ENCODE results near the gene TIAM1. TPM values are rescaled to one million over a fixed set of nuclear protein-coding genes. Genes with fewer than 3 reads are reported as not detected.

TIAM1 gene
- polyA plus RNA-seq, 3 donors from 2014 or later, result 5.6 to 24.7 (median 9.1) TPM

DNA sequence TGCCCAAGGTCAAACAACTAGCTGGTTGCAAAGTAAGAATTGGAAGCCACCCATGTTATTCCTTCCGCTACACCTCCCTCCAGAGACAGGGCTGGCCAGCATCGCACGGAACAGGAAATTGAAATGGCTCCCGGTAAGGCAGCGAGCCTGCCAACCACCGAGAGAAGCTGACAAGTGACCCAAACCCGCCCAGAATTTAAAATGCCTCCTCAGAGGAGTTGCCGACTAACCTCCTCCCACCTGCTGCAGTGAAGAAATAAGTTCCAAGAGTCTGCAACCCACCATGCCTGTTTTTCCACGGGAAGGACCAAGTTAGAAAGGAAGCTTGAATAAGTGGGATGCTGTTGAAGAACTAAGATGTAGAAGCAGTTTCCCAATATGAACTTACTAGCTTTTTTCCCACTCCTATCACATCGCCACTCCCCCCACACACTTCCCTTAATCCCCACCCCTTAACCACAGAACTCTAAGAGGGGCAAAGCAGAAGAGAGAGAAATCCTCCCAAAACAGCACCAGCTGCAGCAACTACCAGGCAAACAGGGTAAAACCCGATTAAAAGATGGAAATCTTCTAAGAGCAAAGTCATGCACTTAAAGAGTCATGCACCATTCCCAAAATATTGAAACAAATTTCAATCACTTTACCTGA is 78.6 kb downstream of the TIAM1 start:
- Mint-ChIP-seq H3K4me1 (peaks cover 14 to 25% of the 10 kb centered on the region in 2 donors), H3K4me3 (peak overlapping the region in 4 of 5 donors; percentile 21 to 54 (median 41)), H3K27me3 (ENCODE audit: low read depth in 3 of 3) (peaks cover 0 to 8% (median 0%) of the 10 kb centered on the region in 3 donors), H3K36me3 (peaks cover 1 to 17% (median 10%) of the 10 kb centered on the region in 3 donors), H3K27ac (no peak overlapping the region), H3K9me3 (no peaks in the 10 kb centered on the region)
- no peak for DNase-seq

DNA sequence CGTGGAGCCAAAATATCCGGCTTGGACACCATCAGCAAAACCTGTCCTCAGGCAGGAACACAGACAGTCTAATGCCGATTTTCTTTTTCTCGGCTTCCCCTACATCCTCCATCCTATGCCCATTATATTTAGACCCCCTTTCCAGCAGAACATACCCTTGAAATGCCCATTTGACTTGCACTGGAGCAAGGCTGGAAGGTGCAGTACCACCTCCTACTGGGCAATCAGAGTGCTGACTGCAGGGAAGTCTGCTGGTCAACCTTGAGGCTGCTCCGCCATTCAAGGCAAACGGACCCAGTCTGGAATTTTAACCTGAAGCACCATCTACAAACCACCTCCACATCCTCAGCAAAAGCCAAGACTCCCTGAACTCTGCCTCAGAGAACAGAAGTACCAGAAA is 79.5 kb downstream of the TIAM1 start:
- Mint-ChIP-seq H3K27me3 (ENCODE audit: low read depth in 3 of 3) (peaks cover 0 to 5% (median under 1%) of the 10 kb centered on the region in 3 donors), H3K4me1 (peaks cover 14 to 25% of the 10 kb centered on the region in 2 donors), H3K9me3 (no peaks in the 10 kb centered on the region), H3K27ac (no peak overlapping the region), H3K36me3 (peaks cover 0 to 14% (median 10%) of the 10 kb centered on the region in 3 donors), H3K4me3 (no peak overlapping the region)
- DNase-seq, result no peak

DNA sequence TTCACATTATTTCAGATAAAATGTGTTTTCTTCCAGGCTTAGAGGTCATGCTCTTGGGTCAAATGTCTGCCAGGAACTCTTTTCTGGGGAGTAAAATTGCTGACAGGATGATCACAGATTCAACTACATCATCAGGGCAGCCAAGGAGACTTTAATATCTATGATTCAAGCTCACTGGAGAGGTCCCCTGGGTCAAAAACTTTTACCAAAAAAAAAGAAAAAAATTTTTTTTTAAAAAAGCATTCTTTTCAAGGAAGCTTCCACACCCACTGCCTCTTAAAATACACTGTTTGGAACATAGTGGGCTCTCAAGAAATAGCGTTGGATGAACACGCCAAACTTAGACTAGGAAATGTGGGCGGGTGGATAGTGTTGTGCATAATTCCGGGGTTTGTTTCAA is 81.3 kb downstream of the TIAM1 start:
- H3K4me1 Mint-ChIP-seq, result peaks cover 10 to 17% of the 10 kb centered on the region in 2 donors
- no peak for DNase-seq
- H3K36me3 Mint-ChIP-seq, result peaks cover 0 to 10% (median 10%) of the 10 kb centered on the region in 3 donors
- H3K27me3 Mint-ChIP-seq (ENCODE audit: low read depth in 3 of 3), result peaks cover 0 to 5% (median 2%) of the 10 kb centered on the region in 3 donors
- no peak overlapping the region for H3K27ac Mint-ChIP-seq
- H3K9me3 Mint-ChIP-seq, result no peaks in the 10 kb centered on the region
- no peak overlapping the region for H3K4me3 Mint-ChIP-seq

DNA sequence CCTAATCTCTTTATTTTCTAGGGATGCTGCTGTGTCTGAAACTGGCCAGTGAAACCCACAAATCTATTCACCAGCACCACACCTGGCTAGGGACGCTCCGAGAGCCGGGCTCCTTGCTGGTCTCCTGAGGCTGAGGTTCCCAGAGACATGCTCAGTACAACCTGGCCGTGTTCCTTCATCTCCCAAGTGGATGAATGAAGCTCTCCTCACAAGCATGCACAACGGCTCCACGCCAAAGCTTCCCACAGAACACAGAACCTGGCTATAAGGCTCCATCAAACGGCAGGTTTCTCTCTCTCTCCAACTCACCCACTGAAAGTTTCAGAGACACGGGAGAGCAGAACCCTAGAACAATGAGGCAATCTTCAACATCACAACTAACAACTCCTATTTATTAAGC is 82.3 kb downstream of the TIAM1 start:
- peaks cover 0 to 10% (median 9%) of the 10 kb centered on the region in 3 donors for H3K36me3 Mint-ChIP-seq
- H3K9me3 Mint-ChIP-seq, result no peaks in the 10 kb centered on the region
- peaks cover 0 to 5% (median 2%) of the 10 kb centered on the region in 3 donors for H3K27me3 Mint-ChIP-seq (ENCODE audit: low read depth in 3 of 3)
- H3K27ac Mint-ChIP-seq, result peak overlapping the region in 1 of 6 donors; percentile 46
- peaks cover 10 to 15% of the 10 kb centered on the region in 2 donors for H3K4me1 Mint-ChIP-seq
- no peak for DNase-seq
- no peak overlapping the region for H3K4me3 Mint-ChIP-seq

DNA sequence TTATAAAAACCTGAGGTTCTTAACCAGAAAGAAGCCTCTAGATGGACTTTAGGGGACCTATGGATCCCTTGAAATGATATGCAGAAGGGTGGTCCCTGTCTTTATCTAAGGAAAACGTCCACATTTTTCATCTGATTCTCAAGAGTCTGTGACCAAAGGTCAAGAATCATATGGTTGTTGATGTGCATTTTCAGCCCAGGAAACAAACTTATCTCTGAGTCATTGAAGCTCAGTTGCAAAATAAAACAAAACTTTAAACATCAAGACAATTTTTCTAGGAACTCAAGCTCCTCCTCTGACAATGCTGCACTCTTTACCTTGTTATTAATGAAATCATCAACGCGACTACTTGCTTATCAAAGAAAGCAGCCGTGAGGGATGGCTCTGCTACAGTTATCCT is 83.3 kb downstream of the TIAM1 start:
- no peaks in the 10 kb centered on the region for H3K9me3 Mint-ChIP-seq
- DNase-seq, result no peak
- H3K4me1 Mint-ChIP-seq, result peaks cover 7 to 8% of the 10 kb centered on the region in 2 donors
- H3K27ac Mint-ChIP-seq, result no peak overlapping the region
- peaks cover 0 to 5% (median 0%) of the 10 kb centered on the region in 3 donors for H3K36me3 Mint-ChIP-seq
- peaks cover 0 to 5% (median 2%) of the 10 kb centered on the region in 3 donors for H3K27me3 Mint-ChIP-seq (ENCODE audit: low read depth in 3 of 3)
- no peak overlapping the region for H3K4me3 Mint-ChIP-seq

DNA sequence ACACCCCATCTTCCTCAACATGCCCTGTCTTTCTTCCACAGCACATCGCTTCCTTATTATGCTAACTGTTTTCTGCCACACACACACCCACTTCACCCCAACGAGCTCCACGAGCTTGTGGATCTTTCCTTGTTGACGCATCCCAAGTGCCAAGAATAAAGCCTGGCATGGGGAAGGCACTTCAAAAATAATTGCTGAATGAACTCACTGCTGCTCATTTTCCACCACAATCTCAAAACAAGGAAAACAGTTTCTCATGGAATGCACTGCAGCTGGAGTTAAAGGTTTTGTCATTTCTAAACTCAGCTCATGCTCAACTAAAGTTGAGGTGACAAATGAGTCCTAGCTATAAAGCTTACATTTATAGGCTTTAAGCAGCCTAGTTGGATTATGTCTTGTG is 86.0 kb downstream of the TIAM1 start:
- no peaks in the 10 kb centered on the region for H3K4me1 Mint-ChIP-seq

DNA sequence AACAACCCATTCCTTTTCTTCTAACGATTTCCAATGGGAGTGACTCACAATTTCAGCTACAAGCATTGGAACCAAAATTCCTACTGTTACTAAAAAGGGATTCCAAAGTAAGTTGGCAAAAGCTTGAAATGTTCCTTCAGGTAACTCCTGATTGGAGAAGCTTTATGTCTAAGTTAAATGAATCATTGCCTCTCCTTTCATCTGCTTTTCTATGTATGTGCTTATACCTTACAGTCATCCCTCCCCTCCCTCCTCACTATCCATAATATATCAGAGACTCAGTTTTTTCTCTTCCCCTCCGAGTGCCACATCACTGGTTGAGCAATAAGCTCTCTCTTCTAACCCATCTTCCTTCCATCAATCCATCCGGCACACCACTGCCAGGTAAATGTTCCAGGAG is 86.8 kb downstream of the TIAM1 start:
- no peak overlapping the region for H3K27ac Mint-ChIP-seq
- no peak for DNase-seq
- H3K9me3 Mint-ChIP-seq, result no peaks in the 10 kb centered on the region
- H3K36me3 Mint-ChIP-seq, result no peaks in the 10 kb centered on the region
- no peak overlapping the region for H3K4me3 Mint-ChIP-seq
- H3K4me1 Mint-ChIP-seq, result no peaks in the 10 kb centered on the region
- peaks cover 0 to 2% (median 0%) of the 10 kb centered on the region in 3 donors for H3K27me3 Mint-ChIP-seq (ENCODE audit: low read depth in 3 of 3)

More for the DNA sequence above, 86.0 kb downstream of the TIAM1 start:
- no peak for DNase-seq
- peaks cover 0 to 2% (median 0%) of the 10 kb centered on the region in 3 donors for H3K27me3 Mint-ChIP-seq (ENCODE audit: low read depth in 3 of 3)
- H3K9me3 Mint-ChIP-seq, result no peaks in the 10 kb centered on the region
- no peak overlapping the region for H3K4me3 Mint-ChIP-seq
- H3K36me3 Mint-ChIP-seq, result no peaks in the 10 kb centered on the region
- no peak overlapping the region for H3K27ac Mint-ChIP-seq

DNA sequence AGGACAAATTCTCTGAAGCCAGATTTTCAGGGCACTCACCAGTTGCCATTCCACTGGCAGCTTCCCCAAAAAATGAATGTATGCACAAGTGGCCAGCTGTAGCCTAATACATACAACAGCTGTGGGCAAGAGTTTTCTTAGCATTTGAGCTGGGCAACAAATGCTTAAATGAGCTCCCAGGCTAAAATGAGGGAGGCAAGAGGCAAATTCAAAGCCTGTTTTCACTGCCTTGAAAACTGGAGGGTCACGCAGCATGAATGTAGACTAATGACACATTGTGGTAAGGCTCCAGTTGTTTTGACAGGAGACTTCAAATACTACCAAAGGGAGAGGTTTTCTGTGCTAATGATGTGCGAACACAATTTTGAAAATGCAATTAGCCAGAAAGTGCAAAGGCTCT is 88.2 kb downstream of the TIAM1 start:
- Mint-ChIP-seq H3K4me1 (no peaks in the 10 kb centered on the region), H3K27me3 (ENCODE audit: low read depth in 3 of 3) (peaks cover 0 to 2% (median 0%) of the 10 kb centered on the region in 3 donors), H3K9me3 (no peaks in the 10 kb centered on the region), H3K4me3 (no peak overlapping the region), H3K27ac (no peak overlapping the region), H3K36me3 (no peaks in the 10 kb centered on the region)
- no peak for DNase-seq

DNA sequence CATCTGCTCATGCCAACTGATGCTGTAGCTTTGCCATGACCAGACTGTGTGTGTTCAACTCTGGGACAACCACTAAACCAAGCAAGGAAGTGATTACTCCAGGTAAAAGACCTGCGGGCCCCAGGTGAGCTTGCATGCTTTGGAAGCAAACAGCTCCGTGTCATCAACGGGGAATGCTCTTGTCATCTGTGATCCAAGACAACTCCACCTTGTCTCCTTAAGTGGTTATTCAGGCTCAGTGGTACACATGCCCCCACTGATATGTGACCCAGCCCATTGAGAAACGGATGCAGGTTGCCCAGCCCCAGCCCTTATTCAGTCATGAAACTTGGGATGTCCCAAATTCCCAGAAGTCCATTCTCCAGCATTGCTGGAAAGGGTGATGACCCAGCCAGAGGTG is 89.0 kb downstream of the TIAM1 start:
- Mint-ChIP-seq H3K4me3 (no peak overlapping the region), H3K36me3 (no peaks in the 10 kb centered on the region), H3K4me1 (no peaks in the 10 kb centered on the region), H3K27me3 (ENCODE audit: low read depth in 3 of 3) (peaks cover 0 to 2% (median 0%) of the 10 kb centered on the region in 3 donors), H3K27ac (no peak overlapping the region), H3K9me3 (no peaks in the 10 kb centered on the region)
- DNase-seq, result no peak

DNA sequence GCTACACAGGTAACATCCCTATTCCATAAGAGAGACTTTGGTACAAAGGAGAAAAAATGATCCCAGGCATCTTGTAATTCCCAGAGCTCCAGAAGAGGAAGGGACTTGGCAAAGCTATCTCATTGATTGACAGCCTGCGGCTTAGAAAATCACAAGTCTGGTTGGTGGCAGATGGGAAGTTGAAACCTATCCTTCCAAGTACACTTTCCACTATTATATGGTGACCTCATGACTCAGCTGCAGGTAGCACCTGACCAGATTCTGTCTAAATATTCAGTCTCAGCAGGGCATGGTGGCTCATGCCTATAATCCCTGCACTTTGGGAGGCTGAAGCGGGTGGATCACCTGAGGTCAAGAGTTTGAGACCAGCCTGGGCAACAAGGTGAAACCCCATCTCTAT is 89.9 kb downstream of the TIAM1 start:
- H3K9me3 Mint-ChIP-seq, result no peaks in the 10 kb centered on the region
- H3K4me3 Mint-ChIP-seq, result no peak overlapping the region
- H3K27me3 Mint-ChIP-seq (ENCODE audit: low read depth in 3 of 3), result no peaks in the 10 kb centered on the region
- no peaks in the 10 kb centered on the region for H3K36me3 Mint-ChIP-seq
- H3K4me1 Mint-ChIP-seq, result no peaks in the 10 kb centered on the region
- no peak for DNase-seq
- no peak overlapping the region for H3K27ac Mint-ChIP-seq

DNA sequence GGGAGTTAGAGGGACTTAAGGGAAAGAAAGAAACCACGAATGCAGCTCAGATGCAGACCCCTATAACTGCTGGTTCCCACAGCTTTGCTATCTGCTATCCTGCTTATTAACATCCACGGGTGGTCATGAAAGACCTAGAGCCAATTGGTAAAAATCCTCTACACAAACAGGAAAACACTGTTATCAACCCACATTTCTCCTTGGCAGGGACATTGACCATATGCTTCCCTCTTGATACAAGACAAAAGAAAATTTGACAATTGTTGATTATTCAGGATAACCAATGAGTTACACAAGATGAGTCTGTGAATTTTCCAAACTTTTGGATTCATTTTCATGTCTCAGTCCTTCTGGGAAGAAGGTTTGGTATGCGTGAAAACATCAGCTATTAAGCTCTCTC is 90.4 kb downstream of the TIAM1 start:
- no peaks in the 10 kb centered on the region for H3K4me1 Mint-ChIP-seq
- no peak overlapping the region for H3K4me3 Mint-ChIP-seq
- no peak for DNase-seq
- H3K9me3 Mint-ChIP-seq, result no peaks in the 10 kb centered on the region
- H3K27me3 Mint-ChIP-seq (ENCODE audit: low read depth in 3 of 3), result no peaks in the 10 kb centered on the region
- no peak overlapping the region for H3K27ac Mint-ChIP-seq
- H3K36me3 Mint-ChIP-seq, result no peaks in the 10 kb centered on the region

DNA sequence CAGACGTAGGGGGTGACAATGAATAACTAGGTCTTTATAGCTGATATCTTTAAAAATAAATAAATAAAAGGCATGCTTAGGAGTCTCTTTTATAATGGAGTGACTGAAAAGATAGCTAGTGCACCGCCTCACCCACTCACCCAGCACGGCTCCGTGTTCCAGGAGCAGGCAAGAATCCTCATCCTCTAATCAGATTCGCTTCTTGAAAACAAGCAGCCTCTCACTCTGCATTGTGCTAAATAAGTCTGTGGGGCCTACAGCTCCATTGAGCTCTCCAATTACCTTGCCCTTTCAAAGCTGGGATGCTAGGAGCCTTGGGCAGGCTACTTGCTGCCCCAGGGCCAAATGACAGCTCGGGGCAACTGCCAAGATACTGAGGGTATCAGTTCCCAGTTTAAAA is 91.5 kb downstream of the TIAM1 start:
- Mint-ChIP-seq H3K9me3 (no peaks in the 10 kb centered on the region), H3K27ac (no peak overlapping the region), H3K4me1 (no peaks in the 10 kb centered on the region), H3K36me3 (peaks cover 0 to 3% (median 0%) of the 10 kb centered on the region in 3 donors), H3K27me3 (ENCODE audit: low read depth in 3 of 3) (no peaks in the 10 kb centered on the region), H3K4me3 (no peak overlapping the region)
- DNase-seq, result no peak

DNA sequence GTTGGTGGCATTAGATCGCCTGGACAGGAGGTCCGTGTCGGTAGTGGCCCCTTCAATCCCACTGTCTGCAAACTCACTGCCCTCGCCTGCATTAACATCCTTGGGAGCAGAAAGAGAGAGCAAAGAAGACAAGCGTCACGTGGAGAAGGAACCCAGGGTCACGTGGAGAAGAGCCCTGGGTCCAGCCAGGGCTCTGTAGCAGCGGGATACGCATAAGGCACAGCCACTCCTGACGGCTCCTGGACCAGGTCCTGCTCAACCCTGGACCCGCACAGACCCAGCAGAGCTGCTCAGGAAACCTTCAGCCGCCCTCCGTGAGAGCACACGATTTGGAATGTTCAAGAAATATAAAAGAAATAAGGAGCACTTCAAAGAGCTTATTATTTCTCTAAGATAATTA is 92.0 kb downstream of the TIAM1 start:
- no peak overlapping the region for H3K27ac Mint-ChIP-seq
- no peaks in the 10 kb centered on the region for H3K9me3 Mint-ChIP-seq
- DNase-seq, result no peak
- H3K27me3 Mint-ChIP-seq (ENCODE audit: low read depth in 3 of 3), result no peaks in the 10 kb centered on the region
- H3K4me3 Mint-ChIP-seq, result no peak overlapping the region
- no peaks in the 10 kb centered on the region for H3K4me1 Mint-ChIP-seq
- peaks cover 0 to 3% (median 0%) of the 10 kb centered on the region in 3 donors for H3K36me3 Mint-ChIP-seq

DNA sequence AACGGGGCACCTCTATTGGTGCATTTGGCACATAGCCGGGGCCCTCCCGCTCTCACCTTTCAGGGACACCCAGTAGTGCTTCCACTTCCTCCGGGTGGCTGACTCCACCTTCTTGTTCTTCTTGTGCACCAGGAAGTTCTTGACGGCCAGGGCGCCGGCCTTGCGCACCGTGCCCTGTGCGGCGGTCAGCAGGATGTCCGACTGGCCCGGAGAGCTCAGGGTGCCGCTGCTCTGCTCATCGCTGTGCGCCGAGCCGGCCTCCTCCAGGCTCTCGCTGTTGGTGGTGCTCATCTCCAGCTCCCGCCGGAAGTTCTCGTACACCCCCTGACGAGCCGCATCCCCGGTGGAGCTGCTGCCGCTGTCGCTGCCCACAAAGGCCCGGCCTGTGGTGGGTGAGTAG is 92.4 kb downstream of the TIAM1 start:
- no peaks in the 10 kb centered on the region for H3K27me3 Mint-ChIP-seq (ENCODE audit: low read depth in 3 of 3)
- H3K36me3 Mint-ChIP-seq, result peaks cover 0 to 3% (median 1%) of the 10 kb centered on the region in 3 donors
- H3K4me1 Mint-ChIP-seq, result no peaks in the 10 kb centered on the region
- H3K27ac Mint-ChIP-seq, result no peak overlapping the region
- no peak for DNase-seq
- H3K9me3 Mint-ChIP-seq, result no peaks in the 10 kb centered on the region
- H3K4me3 Mint-ChIP-seq, result no peak overlapping the region

DNA sequence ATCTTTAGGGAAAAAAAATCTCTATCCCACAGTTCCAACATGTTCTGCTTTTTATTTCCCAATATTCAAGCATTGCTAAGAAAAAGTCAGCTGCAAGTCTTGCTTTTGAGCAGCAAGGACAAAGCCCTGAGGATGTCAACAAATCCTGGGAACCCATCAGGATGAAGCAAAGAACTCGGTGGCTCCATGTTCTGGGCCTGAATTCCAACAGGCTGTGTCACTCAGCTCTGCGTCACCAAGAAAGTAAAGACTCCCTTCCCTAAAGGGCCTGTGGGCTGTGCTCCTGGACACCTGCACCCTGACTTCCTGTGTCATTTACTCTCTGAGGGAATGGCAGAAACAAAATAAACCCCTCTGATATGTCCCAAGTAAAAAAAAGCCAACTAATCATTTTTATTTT is 95.5 kb downstream of the TIAM1 start:
- H3K27me3 Mint-ChIP-seq (ENCODE audit: low read depth in 3 of 3), result no peaks in the 10 kb centered on the region
- no peaks in the 10 kb centered on the region for H3K4me1 Mint-ChIP-seq
- H3K9me3 Mint-ChIP-seq, result peaks cover 0 to 10% (median 5%) of the 10 kb centered on the region in 6 donors
- DNase-seq, result no peak
- H3K36me3 Mint-ChIP-seq, result peaks cover 0 to 25% (median 22%) of the 10 kb centered on the region in 3 donors
- no peak overlapping the region for H3K27ac Mint-ChIP-seq
- H3K4me3 Mint-ChIP-seq, result no peak overlapping the region
